ENCODE data around the gene TPRG1. TPM values are rescaled to one million over a fixed set of nuclear protein-coding genes. Genes with fewer than 3 reads are reported as not detected.
A peak's percentile ranks its signal among the peaks of the same experiment; 100 is the strongest.

The TPRG1 gene
- total RNA-seq, 1 experiment from 2014 or later, result 1.0 TPM

GRCh38 chr3:189232790-189233189 is 61.0 kb downstream of the TPRG1 start:
- H3K36me3 ChIP-seq (ENCODE audit: insufficient read depth, low read length, poor library complexity, severe bottlenecking), result no peaks in the 10 kb centered on the region
- no peak for DNase-seq (ENCODE audit: low spot score)
- TF ChIP-seq EZH2 (IDR thresholded peaks at IDR 0.05; ENCODE audit: borderline replicate concordance, low read depth, low read length, poor library complexity, severe bottlenecking), result no peak
- TF ChIP-seq CTCF (conservative IDR thresholded peaks at IDR 0.05; ENCODE audit: low read depth, low read length), result no peak
- no peaks in the 10 kb centered on the region for H3K27me3 ChIP-seq (replicated peaks; ENCODE audit: insufficient read depth, low read depth, low read length, poor library complexity)
- no peaks in the 10 kb centered on the region for H3K9me3 ChIP-seq (ENCODE audit: low read depth, low read length, poor library complexity, severe bottlenecking)
- ChIA-PET POLR2A (ENCODE audit: low non-redundant PET) (no interaction called here), CTCF (interaction anchor here (0.6 to 1.6 kb wide), 4 partner anchors 23 to 1492 kb away, joined by 3 to 9 read pairs (median 3); no protein-coding TSS in a partner anchor)
- intact Hi-C loops (cut with micrococcal nuclease; ENCODE audit: unreplicated experiment), result loop anchor here (2.0 to 10.0 kb wide), 2 partner anchors 278 to 1494 kb away; no protein-coding TSS in a partner anchor
- no TSS peak for BruUV-seq (replicated peaks)
- H3K4me3 ChIP-seq (ENCODE audit: low read depth, low read length, poor library complexity, severe bottlenecking), result no peak overlapping the region
- H3K27ac ChIP-seq (ENCODE audit: low read depth, low read length, poor library complexity, severe bottlenecking), result no peak overlapping the region
- H3K4me1 ChIP-seq (ENCODE audit: insufficient read depth, low read length, poor library complexity, severe bottlenecking), result peaks cover 6% of the 10 kb centered on the region

GRCh38 chr3:189233225-189233858 is 61.6 kb downstream of the TPRG1 start:
- Histone ChIP-seq H3K36me3 (ENCODE audit: insufficient read depth, low read length, poor library complexity, severe bottlenecking) (no peaks in the 10 kb centered on the region), H3K4me3 (ENCODE audit: low read depth, low read length, poor library complexity, severe bottlenecking) (no peak overlapping the region), H3K4me1 (ENCODE audit: insufficient read depth, low read length, poor library complexity, severe bottlenecking) (peaks cover 6% of the 10 kb centered on the region), H3K27ac (ENCODE audit: low read depth, low read length, poor library complexity, severe bottlenecking) (no peak overlapping the region), H3K27me3 (replicated peaks; ENCODE audit: insufficient read depth, low read depth, low read length, poor library complexity) (no peaks in the 10 kb centered on the region), H3K9me3 (ENCODE audit: low read depth, low read length, poor library complexity, severe bottlenecking) (no peaks in the 10 kb centered on the region)
- intact Hi-C loops (cut with micrococcal nuclease; ENCODE audit: unreplicated experiment), result loop anchor here (2.0 to 10.0 kb wide), 2 partner anchors 279 to 1495 kb away; no protein-coding TSS in a partner anchor
- BruUV-seq (replicated peaks), result no TSS peak
- ChIA-PET POLR2A (ENCODE audit: low non-redundant PET) (no interaction called here), CTCF (interaction anchor here (0.6 to 1.6 kb wide), 4 partner anchors 24 to 1493 kb away, joined by 3 to 9 read pairs (median 3); no protein-coding TSS in a partner anchor)
- peak; percentile 80 for TF ChIP-seq CTCF (conservative IDR thresholded peaks at IDR 0.05; ENCODE audit: low read depth, low read length)
- TF ChIP-seq EZH2 (IDR thresholded peaks at IDR 0.05; ENCODE audit: borderline replicate concordance, low read depth, low read length, poor library complexity, severe bottlenecking), result no peak
- DNase-seq (ENCODE audit: low spot score), result peak; percentile 83

GRCh38 chr3:189235214-189235613 is 63.4 kb downstream of the TPRG1 start:
- no peak for TF ChIP-seq CTCF (conservative IDR thresholded peaks at IDR 0.05; ENCODE audit: low read depth, low read length)
- TF ChIP-seq EZH2 (IDR thresholded peaks at IDR 0.05; ENCODE audit: borderline replicate concordance, low read depth, low read length, poor library complexity, severe bottlenecking), result no peak
- no peak for DNase-seq (ENCODE audit: low spot score)
- CTCF ChIA-PET, result no interaction called here
- Histone ChIP-seq H3K27ac (ENCODE audit: low read depth, low read length, poor library complexity, severe bottlenecking) (no peak overlapping the region), H3K36me3 (ENCODE audit: insufficient read depth, low read length, poor library complexity, severe bottlenecking) (no peaks in the 10 kb centered on the region), H3K4me3 (ENCODE audit: low read depth, low read length, poor library complexity, severe bottlenecking) (no peak overlapping the region), H3K9me3 (ENCODE audit: low read depth, low read length, poor library complexity, severe bottlenecking) (no peaks in the 10 kb centered on the region), H3K4me1 (ENCODE audit: insufficient read depth, low read length, poor library complexity, severe bottlenecking) (peaks cover 5% of the 10 kb centered on the region), H3K27me3 (replicated peaks; ENCODE audit: insufficient read depth, low read depth, low read length, poor library complexity) (no peaks in the 10 kb centered on the region)
- POLR2A ChIA-PET (ENCODE audit: low non-redundant PET), result no interaction called here
- no TSS peak for BruUV-seq (replicated peaks)
- intact Hi-C loops (cut with micrococcal nuclease; ENCODE audit: unreplicated experiment), result loop anchor here (10.0 kb wide), 1 partner anchor 280 kb away; no protein-coding TSS in a partner anchor

All from A673 (cell line).